HUES6 (cell line): ENCODE results near the gene TSC22D3.

ENCODE experiments used
- H3K27ac ChIP-seq: 2 replicates; pipeline ENCODE4 v1.7.0; 2013; ENCODE audit warnings: low read depth, mild to moderate bottlenecking, low read length, inconsistent platforms
- H3K27me3 ChIP-seq: 2 replicates; pipeline ENCODE4 v1.6.1; 2013; ENCODE audit warnings: low read length; ENCODE audit not compliant: control insufficient read depth, insufficient read depth
- H3K36me3 ChIP-seq: 2 replicates; pipeline ENCODE4 v1.6.1; 2013; ENCODE audit warnings: low read length; ENCODE audit not compliant: control insufficient read depth, insufficient read depth
- H3K4me1 ChIP-seq: 2 replicates; pipeline ENCODE4 v1.6.1; 2013; ENCODE audit warnings: low read length; ENCODE audit not compliant: control insufficient read depth, insufficient read depth
- H3K4me3 ChIP-seq: 2 replicates; pipeline ENCODE4 v1.5.1; 2013; ENCODE audit warnings: low read depth, low read length
- H3K9ac ChIP-seq: one replicate; pipeline ENCODE4 v1.6.1; 2013; ENCODE audit warnings: mild to moderate bottlenecking, low read length
- H3K9me3 ChIP-seq: 2 replicates; pipeline ENCODE4 v1.6.1; 2013; ENCODE audit warnings: low read depth, low read length; ENCODE audit not compliant: control insufficient read depth, insufficient read depth

The TSC22D3 gene

DNA sequence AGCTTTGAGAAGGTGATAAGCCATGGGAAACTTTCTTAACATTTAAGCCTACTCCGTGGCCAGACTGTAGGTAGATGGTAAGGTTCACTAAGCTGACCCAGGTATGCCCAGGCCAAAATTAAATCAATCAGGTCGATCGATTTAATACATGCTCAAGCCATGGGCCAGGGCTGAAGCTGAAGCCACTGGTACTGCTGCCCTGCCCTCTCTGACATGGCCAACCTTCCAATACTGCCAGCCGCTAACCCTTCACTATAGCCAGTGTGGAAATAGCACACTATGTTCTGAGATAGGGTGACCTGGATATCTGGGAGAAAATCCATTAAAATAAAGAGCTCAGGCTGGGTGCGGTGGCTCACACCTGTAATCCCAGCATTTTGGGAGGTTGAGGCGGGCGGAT, 31.6 kb downstream of the TSC22D3 start:
- Histone ChIP-seq H3K4me3 (no peak overlapping the region), H3K27ac (no peak overlapping the region), H3K4me1 (peaks cover 44% of the 10 kb centered on the region), H3K36me3 (no peaks in the 10 kb centered on the region), H3K27me3 (peaks cover 78% of the 10 kb centered on the region), H3K9me3 (no peaks in the 10 kb centered on the region), H3K9ac (no peak overlapping the region)

GRCh38 chrX:107742700-107743191, 32.8 kb downstream of the TSC22D3 start:
- peaks cover 41% of the 10 kb centered on the region for H3K4me1 ChIP-seq
- H3K9ac ChIP-seq: no peak overlapping the region
- H3K27me3 ChIP-seq: peaks cover 81% of the 10 kb centered on the region
- no peak overlapping the region for H3K27ac ChIP-seq
- peak overlapping the region; percentile 60 for H3K4me3 ChIP-seq
- H3K9me3 ChIP-seq: no peaks in the 10 kb centered on the region
- H3K36me3 ChIP-seq: no peaks in the 10 kb centered on the region

- H3K4me3 ChIP-seq: peak overlapping the region; percentile 60; the same call in 1 of the 2 replicates
- H3K9me3 ChIP-seq: no peaks in the 10 kb centered on the region
- peaks cover 68% of the 10 kb centered on the region for H3K27me3 ChIP-seq
- no peaks in the 10 kb centered on the region for H3K36me3 ChIP-seq
- H3K4me1 ChIP-seq: peaks cover 48% of the 10 kb centered on the region
- no peak overlapping the region for H3K9ac ChIP-seq
- H3K27ac ChIP-seq: no peak overlapping the region
Measured at GRCh38 chrX:107741404-107741790, 34.2 kb downstream of the TSC22D3 start.

DNA sequence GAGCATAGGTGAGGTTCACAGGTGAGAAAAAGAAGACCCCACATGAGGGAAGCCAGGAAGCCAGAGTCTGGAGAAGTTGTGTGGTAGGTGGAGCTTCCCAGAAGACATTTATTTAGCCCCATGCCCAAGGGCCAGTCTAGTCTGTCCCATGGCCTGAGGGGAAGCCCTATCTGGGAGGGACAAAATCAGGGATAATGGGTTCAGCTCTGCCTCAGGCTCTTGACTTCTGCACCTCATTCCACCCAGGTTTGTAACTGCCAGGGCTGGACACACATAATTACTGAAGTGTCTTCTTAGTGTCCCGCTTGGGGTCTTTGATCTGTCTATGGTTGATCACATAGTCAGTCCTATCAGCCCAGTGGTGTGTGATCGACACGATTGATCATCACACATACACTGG, 36.0 kb downstream of the TSC22D3 start:
- no peak overlapping the region for H3K4me3 ChIP-seq
- peaks cover 46% of the 10 kb centered on the region for H3K4me1 ChIP-seq
- H3K27me3 ChIP-seq: peaks cover 55% of the 10 kb centered on the region
- no peaks in the 10 kb centered on the region for H3K9me3 ChIP-seq
- H3K9ac ChIP-seq: no peak overlapping the region
- H3K27ac ChIP-seq: no peak overlapping the region
- no peaks in the 10 kb centered on the region for H3K36me3 ChIP-seq

DNA sequence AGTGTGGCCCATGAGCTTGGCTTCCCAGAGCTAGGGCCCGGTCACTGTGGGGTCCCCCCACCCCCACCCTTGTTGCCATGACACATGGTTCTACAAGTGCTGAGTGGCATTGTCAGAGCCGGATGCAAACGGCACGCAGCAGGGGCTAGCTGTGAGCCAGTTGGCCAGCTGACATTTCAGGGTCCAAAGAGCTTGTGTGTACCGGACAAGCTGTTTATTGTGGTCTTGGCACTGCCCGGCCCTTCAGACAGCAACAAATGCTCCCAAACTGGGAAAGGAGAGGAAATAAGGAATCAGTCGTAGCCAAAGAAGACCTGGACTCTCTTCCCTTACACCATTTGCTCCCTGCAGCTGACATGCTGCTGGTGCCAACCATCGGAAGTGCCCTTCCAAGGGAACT, 36.8 kb downstream of the TSC22D3 start:
- Histone ChIP-seq H3K9me3 (no peaks in the 10 kb centered on the region), H3K9ac (no peak overlapping the region), H3K27me3 (peaks cover 56% of the 10 kb centered on the region), H3K36me3 (no peaks in the 10 kb centered on the region), H3K4me3 (no peak overlapping the region), H3K27ac (no peak overlapping the region), H3K4me1 (peaks cover 46% of the 10 kb centered on the region)

- Histone ChIP-seq H3K4me3 (no peak overlapping the region), H3K4me1 (peaks cover 44% of the 10 kb centered on the region), H3K27ac (no peak overlapping the region), H3K9me3 (no peaks in the 10 kb centered on the region), H3K36me3 (no peaks in the 10 kb centered on the region), H3K9ac (no peak overlapping the region), H3K27me3 (peaks cover 56% of the 10 kb centered on the region)
Measured at GRCh38 chrX:107738272-107738671, 37.3 kb downstream of the TSC22D3 start.

- peak overlapping the region; percentile 27; the same call in 1 of the 2 replicates for H3K27ac ChIP-seq
- no peaks in the 10 kb centered on the region for H3K36me3 ChIP-seq
- H3K27me3 ChIP-seq: peaks cover 46% of the 10 kb centered on the region
- H3K9me3 ChIP-seq: no peaks in the 10 kb centered on the region
- peak overlapping the region; percentile 18 for H3K9ac ChIP-seq
- H3K4me3 ChIP-seq: no peak overlapping the region; the same call in 1 of the 2 replicates
- peaks cover 40% of the 10 kb centered on the region for H3K4me1 ChIP-seq
Measured at GRCh38 chrX:107736781-107737531, 38.6 kb downstream of the TSC22D3 start.

- H3K4me1 ChIP-seq: peaks cover 51% of the 10 kb centered on the region
- H3K4me3 ChIP-seq: no peak overlapping the region
- peaks cover 33% of the 10 kb centered on the region for H3K27me3 ChIP-seq
- no peaks in the 10 kb centered on the region for H3K36me3 ChIP-seq
- H3K9me3 ChIP-seq: no peaks in the 10 kb centered on the region
- no peak overlapping the region for H3K27ac ChIP-seq
- no peak overlapping the region for H3K9ac ChIP-seq
Measured at GRCh38 chrX:107734646-107735045, 40.9 kb downstream of the TSC22D3 start.

DNA sequence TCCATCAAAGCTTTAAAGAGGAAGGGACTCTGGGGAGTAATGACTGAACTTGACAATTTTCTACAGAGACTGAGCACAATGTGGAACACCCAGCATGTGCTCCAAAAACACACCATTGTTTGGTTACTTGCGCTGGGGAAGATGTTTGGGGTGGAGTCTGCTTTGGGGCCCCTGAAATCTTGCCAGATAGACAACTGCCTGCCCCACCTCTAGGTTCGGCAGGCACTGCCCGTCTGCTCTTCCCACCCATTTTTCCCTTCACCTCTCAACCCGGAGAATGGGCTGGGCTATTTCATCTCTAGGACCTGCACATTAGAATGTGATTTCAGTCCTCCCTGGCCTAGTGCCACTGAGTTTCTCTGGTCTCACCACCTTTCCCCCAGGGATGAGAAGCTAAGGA, 41.9 kb downstream of the TSC22D3 start:
- H3K9me3 ChIP-seq: no peaks in the 10 kb centered on the region
- H3K9ac ChIP-seq: no peak overlapping the region
- no peak overlapping the region for H3K27ac ChIP-seq
- no peaks in the 10 kb centered on the region for H3K36me3 ChIP-seq
- H3K27me3 ChIP-seq: peaks cover 24% of the 10 kb centered on the region
- H3K4me1 ChIP-seq: peaks cover 61% of the 10 kb centered on the region
- H3K4me3 ChIP-seq: no peak overlapping the region

GRCh38 chrX:107731831-107732502, 43.6 kb downstream of the TSC22D3 start:
- H3K4me3 ChIP-seq: peak overlapping the region; percentile 6; the same call in 1 of the 2 replicates
- H3K9ac ChIP-seq: peak overlapping the region; percentile 36
- no peaks in the 10 kb centered on the region for H3K36me3 ChIP-seq
- peak overlapping the region; percentile 22; the same call in 1 of the 2 replicates for H3K27ac ChIP-seq
- H3K4me1 ChIP-seq: peaks cover 53% of the 10 kb centered on the region
- peaks cover 15% of the 10 kb centered on the region for H3K27me3 ChIP-seq
- no peaks in the 10 kb centered on the region for H3K9me3 ChIP-seq
